HuH-7 (cell line): ENCODE measurements around the gene PNPLA7.
"Not testable (repeated sequence)": the region's sequence is repeated elsewhere in the genome, so short reads cannot be mapped to it uniquely, and the experiment has no call there.

Experiments used
- DNase-seq: peaks from one replicate; pipeline ENCODE4 v3.0.0; 2011; ENCODE audit warnings: low spot score

Gene PNPLA7

DNA sequence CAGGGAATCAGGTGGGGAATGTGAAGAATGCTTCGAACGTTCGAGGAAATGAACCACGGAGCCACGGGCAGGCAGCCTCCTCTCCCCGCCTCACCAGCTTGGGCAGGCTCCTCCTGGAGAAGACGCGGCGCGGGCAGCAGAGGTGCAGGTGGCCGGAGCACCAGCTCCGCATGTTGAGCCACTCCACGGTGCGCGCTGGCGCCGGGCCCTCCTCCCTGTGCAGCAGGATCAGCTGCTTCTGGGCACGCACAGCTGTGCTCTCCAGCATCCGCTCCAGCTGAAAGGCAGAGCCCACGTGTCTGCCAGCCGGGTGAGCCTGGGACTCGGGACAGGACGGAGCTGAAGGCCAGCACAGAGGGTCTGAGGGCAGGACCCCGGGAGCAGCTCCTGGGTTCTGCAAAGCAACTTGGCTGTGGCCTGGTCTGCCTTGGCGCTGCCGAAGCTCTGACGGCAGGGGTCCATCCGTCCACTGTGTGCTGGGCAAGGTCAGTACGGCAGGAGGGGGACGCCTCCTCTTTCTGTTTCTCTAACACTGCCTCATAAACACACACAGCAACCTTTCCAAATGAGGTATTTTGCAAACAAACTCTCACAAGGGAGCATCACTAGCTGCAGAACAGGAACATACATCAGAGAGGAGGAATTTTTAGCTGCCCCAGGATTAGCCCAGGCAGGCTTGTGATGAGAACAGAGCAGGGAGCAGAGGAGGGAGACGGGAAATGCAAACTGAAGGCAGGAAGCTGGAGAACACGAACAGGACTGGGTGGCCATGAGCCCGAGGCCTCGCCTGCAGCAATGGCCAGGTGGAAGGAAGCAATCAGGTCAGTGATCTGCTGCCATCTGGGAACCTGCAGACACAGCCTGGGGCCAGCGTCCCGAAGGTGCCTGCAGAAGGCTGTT, 71.0 kb downstream of the PNPLA7 start:
- DNase-seq = no peak

DNA sequence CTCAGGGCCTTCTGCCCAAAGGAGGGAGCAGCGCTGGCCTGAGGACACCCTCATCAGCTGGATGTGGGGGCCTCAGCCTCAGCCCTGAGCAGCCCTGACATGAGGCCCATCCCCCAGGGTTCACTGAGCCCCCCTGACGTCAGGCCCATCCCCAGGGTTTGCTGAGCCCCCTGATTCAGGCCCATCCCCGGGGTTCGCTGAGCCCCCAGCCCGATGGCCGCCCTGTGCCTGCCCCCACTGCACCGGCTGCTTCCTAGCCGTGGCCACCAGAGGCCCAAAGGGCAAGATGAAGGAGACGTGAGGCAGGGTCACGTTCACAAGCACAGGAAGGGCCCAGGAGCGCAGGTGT, 71.6 kb downstream of the PNPLA7 start:
- no peak for DNase-seq

DNA sequence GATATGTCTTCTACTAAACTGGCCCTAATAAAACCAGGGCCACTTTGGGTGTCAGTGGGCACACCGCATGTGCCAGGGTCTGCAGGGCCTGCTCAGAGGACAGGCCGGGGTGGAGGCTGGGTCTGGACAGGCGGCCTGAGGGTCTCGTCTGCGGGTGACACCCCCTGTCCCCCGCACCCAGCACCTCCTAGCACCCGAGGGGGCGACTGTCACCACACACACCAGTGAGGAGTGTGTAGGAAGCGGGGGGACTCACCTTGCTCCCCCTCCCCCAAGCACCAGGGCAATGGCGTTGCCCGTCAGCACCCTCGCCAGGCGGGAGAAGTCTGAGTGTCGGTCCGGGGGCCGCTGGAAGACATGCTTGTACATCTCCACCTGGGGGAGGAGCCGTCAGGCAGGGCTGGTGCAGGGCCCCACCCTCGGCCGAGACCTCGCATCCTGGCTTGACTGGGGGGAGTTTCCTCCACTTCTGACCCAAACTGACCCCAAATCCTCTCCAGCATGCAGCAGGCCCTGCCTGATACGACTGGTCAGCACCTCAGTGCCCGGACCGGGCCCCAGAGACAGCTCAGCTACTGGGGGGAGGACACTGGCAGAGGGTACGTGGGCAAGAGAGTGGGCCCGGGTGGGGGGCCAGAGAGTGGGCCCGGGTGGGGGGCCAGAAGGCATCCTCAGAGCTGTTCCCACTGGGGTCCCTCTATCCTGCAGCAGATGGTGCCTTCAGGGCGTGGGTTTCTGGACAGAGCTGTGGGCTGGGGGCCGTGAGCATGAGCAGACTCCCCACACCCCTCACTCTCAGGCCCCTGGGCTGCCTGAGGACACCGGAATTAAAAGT, 72.2 kb downstream of the PNPLA7 start:
- no peak for DNase-seq

DNA sequence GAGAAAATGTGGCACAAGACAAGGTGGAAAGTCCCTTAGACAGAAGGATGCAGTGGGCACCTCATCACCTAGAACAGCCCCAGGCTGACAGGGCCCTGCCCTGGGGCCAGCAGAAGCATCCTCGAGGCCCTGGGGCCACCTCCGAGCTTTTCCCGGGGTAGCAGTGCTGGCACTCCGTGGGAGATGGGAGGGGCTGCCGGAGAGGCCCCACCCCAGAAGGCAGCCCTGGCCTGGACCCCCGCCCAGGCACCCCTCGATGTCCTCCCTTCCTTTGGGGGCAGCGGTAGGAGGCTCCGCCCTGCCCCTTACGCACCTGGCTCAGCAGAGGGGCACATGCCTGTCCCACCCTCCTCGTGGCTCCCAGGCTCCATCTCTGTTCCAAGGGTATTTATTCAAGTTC, 73.3 kb downstream of the PNPLA7 start:
- DNase-seq = no peak

DNA sequence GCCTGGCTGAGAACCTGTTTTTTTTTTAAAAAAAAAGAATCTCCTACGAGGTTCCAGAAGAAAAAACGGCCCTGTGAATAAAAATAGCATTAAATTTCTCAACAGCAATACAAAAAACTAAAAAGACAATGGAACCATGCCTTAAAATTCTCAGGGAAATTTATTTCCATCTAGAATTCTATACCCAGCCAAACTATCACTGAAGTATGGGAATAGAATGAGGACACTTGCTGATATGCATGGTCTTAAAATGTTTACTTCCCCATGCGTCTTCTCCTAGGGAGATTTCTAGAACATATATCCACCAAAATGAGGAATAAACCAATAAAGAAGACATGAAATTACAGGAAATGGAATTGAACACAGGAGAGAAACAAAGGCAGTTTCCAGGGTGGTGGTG, 74.5 kb downstream of the PNPLA7 start:
- DNase-seq = no peak

DNA sequence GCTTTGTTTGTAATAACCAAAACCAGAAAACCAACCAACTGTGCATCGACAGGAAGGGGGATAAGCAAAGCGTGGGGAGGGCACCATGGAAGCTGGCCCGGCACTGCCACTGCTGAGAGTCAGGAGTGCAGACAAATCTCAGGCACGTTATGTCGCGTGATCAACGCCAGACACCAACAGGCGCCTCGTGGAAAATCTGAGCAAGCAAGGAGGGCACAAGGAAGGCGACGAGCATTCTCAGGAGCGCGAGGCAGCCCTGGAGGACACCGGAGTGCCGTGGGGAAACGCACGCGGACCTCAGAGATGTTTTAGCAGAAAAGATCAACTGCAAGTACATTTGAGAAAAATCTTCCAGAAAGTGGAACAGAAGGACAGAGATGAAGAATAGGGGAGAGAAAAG, 75.9 kb downstream of the PNPLA7 start:
- no peak for DNase-seq

DNA sequence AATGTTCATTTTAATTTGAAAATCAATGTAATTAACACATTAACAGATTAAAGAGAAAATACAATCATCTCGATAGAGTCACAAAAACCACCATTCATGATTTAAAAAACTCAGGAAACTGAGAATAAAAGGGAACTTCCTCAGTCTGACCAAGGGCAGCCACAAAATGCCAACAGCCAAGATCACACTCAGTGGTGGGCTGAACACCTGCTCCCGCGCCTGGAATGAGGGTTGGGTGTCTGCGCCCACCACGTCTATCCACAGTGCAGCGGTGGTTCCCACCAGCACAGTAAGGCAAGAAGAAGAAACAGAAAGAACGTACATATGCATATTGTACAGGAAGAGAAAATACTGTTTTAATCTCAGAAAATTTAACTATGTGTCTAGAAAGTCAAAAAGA, 79.4 kb downstream of the PNPLA7 start:
- no peak for DNase-seq

DNA sequence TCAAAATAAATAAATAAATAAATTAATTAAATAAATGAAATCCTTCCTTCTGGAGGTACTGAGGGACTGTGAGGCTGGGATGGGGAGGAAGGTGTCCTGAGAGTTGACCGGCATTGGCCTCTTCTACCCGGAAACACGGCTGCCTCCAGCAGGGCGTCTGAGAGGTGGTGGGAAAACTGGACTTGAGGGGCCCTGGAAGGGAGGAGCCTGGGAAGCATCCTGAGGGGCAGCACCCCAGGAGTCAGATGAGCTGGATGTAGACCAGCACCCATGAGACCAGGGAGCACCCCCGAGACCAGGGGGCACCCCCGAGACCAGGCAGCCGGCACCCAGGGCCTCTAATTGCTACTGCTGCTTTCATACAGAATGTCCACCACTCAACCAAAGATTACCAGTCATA, 82.3 kb downstream of the PNPLA7 start:
- no peak for DNase-seq

DNA sequence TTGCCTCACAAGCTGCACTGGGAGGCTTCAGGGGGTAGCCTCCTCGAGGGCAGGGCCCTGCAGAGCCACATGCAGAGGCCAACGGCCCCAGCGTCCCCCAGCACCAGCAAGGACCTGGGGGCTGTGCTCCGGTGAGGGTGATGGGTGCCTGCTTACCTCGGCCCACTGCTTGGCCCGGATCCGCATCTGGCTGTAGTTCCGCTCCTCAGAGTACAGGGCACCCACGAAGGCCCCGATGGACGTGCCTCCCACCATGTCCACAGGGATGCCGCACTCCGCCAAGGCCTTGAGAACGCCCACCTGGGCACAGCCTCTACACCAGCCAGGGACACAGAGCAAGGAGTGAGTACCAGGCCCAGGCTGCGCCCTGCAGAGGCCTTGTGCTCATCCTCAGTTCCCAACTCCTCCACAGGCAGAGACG, 83.0 kb downstream of the PNPLA7 start:
- no peak for DNase-seq

DNA sequence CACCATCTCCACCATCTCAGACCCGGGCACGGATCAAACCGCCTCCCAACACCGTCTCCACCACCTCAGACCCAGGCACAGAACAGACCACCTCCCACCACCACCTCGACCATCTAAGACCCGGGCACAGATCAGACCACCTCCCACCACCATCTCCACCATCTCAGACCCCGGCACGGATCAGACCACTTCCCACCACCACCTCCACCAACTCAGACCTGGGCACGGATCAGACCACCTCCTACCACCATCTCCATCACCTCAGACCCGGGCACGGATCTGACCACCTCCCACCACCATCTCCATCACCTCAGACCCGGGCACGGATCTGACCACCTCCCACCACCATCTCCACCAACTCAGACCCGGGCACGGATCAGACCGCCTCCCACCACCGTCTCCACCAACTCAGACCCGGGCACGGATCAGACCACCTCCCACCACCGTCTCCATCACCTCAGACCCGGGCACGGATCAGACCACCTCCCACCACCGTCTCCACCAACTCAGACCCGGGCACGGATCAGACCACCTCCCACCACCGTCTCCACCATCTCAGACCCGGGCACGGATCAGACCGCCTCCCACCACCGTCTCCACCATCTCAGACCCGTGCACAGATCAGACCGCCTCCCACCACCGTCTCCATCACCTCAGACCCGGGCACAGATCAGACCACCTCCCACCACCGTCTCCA, 83.7 kb downstream of the PNPLA7 start:
- not testable (repeated sequence) for DNase-seq

DNA sequence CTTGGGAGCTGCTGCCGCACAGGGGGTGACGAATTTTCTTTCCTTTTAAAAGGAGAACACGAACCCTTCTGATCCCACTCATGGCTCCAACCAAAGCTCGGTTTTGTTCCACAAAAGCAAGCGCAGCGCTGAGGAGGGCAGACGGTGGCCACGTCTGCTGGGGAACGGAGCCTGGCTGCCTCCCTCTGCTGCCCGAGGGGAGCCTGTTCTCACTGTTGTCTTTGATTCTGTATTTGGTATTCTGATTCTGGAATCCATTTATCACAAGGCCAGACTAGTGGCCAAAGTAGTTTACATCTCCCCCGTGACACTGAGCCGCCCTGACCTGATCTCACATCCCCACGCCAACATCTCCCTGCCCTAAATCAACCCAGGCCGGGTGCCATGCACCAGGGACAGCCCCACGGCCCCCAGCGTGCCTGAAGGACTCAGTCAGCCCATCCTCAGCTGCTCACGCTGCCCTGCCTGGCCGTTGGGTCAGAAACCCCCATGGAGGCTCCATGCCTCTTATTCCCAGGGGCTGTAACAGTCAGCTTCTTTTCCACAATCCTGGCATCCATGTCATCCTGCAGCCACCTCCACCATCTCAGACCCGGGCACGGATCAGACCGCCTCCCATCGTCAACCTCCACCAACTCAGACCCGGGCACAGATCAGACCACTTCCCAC, 84.3 kb downstream of the PNPLA7 start:
- DNase-seq = no peak

DNA sequence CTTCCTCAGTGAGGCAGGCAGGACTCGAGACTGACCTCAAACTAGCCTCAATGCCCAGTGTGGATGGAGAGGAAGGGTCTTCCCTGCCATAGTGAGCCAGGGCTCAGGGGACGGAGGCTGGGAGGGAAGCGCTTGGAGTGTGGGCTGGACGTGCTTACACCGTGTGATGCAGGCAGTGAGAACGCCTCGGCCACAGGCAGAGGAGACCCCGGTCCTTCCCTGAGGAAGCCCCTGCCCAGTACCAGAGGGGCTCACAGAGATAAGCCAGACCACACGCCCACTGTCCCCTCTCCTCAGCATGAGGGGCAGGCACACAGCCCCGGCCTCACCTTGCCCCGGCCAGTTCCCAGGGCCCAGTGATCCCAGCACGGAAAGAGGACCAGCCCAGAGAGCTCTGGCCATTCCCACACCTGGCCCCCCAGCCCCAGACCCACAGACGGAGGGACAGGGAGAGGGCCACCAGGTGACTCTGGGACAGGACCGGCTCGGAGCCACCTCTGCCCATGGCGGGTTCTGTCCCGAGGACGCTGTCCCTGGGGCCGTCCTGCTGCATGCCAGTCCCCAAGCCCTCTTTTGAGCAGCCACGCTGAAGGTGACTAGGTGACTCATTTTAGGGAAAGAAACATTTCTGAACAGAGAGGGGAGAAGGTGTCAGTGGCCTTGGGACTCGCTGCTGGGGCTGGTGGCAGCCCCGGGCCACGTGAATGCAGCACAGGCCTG, 85.0 kb downstream of the PNPLA7 start:
- no peak for DNase-seq

DNA sequence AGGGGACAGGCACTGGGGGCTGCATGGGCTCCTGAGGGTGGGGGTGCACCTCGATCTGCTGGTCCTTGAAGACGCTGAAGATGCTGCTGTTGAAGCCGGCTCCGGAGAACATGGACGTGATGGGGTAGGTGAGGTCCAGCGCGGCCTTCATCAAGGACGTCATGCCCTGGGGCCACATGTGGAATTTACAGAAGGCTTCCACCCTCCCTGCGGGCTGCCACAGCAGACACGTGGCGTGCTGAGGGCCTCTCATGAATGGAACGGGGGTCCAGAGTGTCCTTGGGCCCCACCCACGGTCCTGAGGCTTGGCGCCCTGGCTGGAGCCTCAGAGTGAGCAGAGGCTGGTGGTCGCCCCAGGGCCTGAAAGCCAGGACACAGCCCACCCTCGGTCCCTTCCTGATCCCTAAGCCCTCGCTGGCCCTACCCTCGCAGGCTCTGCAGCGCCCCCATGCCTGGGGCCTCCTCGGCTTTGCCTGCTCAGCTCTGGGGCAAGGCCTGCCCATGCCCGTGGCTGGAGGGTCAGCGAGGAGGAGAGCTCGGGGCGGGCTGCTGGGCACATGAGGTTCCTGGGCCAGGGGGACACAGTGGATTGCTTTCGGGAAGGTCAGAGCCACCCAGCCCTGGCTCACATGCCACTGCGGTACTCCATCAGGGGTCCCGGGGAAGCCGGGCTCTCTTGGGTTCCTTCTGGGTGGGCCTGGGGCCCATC, 85.8 kb downstream of the PNPLA7 start:
- DNase-seq = no peak

DNA sequence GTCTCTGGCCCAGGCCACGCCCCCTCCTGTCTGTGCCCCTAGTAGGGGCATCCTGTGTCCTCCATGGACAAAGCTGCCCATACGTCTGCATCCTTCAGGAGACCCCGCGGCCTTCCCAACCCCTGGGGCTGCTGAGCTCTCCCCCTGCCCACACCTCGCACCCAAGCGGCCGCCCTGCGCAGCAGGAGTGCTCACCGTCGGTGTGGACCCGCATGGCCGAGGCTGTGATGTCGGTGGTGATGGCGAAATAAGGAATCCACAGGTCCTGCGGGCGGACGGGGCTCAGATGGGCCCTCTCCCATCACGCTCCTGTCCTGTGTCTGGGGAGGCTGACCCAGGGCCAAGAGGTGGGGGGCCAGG, 86.3 kb downstream of the PNPLA7 start:
- no peak for DNase-seq

DNA sequence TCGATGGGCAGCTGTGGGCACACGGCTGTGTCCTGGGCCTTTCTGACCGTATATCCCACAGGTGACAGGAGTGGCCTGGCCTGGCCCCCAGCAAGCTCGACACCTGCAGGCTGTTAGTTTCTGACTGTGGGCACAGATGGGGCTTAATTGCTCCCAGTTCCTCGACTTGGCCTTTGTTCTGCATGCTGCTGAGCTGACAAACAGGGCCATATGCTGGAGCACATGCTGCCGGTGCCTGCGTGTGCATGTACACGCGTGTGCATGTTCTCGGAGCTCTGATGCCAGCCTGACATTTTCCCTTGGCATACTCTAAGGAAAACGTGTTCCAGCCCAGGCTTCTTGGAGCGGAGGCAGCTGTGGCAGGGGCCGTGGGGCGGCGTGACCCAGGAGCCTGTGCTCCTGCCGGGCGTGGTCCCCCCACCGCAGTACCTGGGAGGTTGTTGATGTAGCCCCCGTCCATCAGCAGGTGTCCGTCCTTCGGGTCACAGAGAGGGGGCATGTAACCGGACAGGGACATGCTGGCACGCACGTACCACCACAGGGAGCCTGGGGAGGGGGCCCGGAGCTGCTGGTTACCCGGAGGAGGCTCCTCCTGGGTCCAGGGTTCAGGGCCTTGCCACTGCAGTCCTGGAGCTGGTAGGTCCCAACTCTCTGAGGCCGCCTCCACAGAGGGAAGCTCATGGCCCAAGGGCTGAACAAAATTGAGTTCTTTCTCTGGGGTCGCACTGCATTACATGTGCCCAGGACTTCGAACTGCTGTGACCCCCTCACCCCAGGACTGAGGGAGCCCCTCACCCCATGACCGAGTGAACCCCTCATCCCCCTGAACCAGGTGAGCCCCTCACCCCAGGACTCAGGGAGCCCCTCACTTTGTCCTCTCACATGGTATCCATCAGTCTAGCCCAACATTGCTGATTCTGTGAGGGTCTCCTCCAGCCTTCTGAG, 86.9 kb downstream of the PNPLA7 start:
- DNase-seq = no peak

DNA sequence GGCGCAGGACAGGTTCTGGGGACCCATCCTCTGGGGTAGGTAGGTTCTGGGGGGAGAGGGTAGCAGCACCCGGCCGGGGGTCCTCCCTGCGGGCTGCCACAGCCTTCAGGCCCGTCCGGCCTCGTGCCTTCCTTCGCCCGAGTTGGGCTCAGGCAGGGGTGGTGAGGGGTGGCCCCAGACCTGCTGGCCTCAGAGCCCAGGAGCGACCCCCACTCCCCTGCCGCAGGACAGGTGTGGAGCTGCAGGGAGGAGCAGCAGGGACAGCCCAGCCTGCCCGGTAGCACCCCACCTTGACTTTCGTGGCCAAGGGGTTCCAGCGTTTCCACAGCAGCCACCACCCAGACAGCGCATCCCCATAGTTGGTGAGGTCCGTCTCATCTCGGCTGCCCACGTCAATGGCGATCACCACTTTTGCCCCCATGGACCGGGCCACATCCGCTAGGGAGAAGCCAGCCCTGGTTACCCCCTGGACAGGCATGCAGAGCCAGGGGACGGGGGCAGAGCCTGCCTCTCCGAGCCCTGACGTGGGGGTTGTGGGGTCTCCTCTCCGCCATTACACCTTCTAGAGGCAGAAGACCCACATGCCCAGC, 87.7 kb downstream of the PNPLA7 start:
- DNase-seq = no peak

DNA sequence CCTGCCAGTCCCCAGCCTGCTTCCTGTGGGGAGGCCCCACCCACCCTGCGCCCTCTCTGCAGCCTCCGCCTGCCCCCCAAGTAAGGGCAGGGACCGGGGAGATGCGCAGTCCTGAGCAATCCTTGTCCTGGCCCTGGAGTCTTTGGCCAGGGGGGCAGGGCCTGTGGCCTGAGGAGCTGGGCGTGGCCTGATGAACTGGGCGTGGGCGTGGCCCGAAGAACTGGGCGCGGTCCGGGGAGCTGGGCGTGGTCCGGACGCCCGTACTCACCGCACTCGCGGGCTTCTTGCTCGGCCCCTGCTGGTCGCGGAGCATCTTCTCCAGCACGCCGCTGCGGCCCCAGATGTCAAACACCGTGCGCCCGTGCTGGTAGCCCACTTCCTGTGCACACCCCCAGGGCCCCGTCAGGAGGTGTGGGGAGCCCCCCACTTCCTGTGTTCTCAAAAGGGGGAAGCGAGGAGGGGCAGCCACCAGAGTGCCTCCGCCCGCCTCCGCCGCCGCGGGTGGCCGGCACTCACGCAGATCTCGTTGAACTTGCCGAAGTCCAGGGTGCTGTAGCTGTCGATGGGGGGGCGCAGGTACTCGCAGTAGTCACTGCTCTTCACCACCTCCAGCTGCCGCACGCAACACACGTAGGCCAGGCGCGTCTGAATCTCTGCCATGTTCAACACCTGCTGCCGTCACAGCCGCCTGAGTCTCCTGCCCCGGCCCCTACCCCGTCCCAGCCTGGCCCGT, 88.4 kb downstream of the PNPLA7 start:
- no peak for DNase-seq

DNA sequence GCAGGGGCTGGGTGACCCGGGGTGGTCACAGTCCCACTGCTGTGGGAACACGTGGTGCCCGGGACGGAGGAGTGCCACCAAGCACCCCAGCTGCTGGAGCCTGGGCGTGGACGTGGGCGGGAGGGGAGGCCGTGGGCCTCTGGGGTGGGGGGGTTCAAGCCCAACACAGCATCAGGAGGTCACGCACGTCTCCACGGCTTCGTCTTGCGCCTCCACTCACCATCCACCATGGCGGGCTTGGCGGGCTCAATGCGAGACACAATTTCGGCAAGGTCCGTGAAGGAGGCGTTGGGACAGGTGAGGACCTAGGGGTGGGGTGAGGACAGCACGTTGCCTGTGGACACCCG, 88.9 kb downstream of the PNPLA7 start:
- no peak for DNase-seq
